GM21717 (cell line): ENCODE results near the gene SLC27A1.
A peak's percentile ranks its signal among the peaks of the same experiment; 100 is the strongest.
"Not testable (repeated sequence)": the region's sequence is repeated elsewhere in the genome, so short reads cannot be mapped to it uniquely, and the experiment has no call there.

Source experiments
- ATAC-seq: cut with Tn5 transposase; IDR thresholded peaks from one replicate; pipeline ENCODE4 v1.9.1; 2021; ENCODE audit warnings: mild to moderate bottlenecking, moderate library complexity; ENCODE audit not compliant: unreplicated experiment

The SLC27A1 gene

GRCh38 chr19:17506745-17507144, 36.4 kb downstream of the SLC27A1 start:
- ATAC-seq, result no peak

GRCh38 chr19:17508558-17508933, 38.2 kb downstream of the SLC27A1 start:
- not testable (repeated sequence) for ATAC-seq

- ATAC-seq, result no peak
These were observed 40.1 kb downstream of the SLC27A1 start for GRCh38 chr19:17510220-17510993.

GRCh38 chr19:17511724-17512573, 41.6 kb downstream of the SLC27A1 start:
- peak; percentile 45 for ATAC-seq

- ATAC-seq, result peak; percentile 8
These were observed 42.2 kb downstream of the SLC27A1 start for GRCh38 chr19:17512574-17512939.

- ATAC-seq, result no peak
These were observed 45.3 kb downstream of the SLC27A1 start for GRCh38 chr19:17515408-17516149.

GRCh38 chr19:17517898-17518297, 47.6 kb downstream of the SLC27A1 start:
- ATAC-seq, result no peak

GRCh38 chr19:17518654-17519053, 48.3 kb downstream of the SLC27A1 start:
- ATAC-seq, result not testable (repeated sequence)

GRCh38 chr19:17519967-17520366, 49.6 kb downstream of the SLC27A1 start:
- ATAC-seq, result no peak

- no peak for ATAC-seq
These were observed 50.5 kb downstream of the SLC27A1 start for GRCh38 chr19:17520865-17521264.

- ATAC-seq, result peak; percentile 63
These were observed 52.9 kb downstream of the SLC27A1 start for GRCh38 chr19:17522988-17523872.

GRCh38 chr19:17524651-17525050, 54.3 kb downstream of the SLC27A1 start:
- no peak for ATAC-seq

GRCh38 chr19:17525141-17525540, 54.8 kb downstream of the SLC27A1 start:
- no peak for ATAC-seq

GRCh38 chr19:17526922-17527321, 56.6 kb downstream of the SLC27A1 start:
- no peak for ATAC-seq

- ATAC-seq, result no peak
These were observed 57.0 kb downstream of the SLC27A1 start for GRCh38 chr19:17527326-17527725.

GRCh38 chr19:17528610-17529009, 58.3 kb downstream of the SLC27A1 start:
- no peak for ATAC-seq

- ATAC-seq, result no peak
These were observed 59.2 kb downstream of the SLC27A1 start for GRCh38 chr19:17529239-17530158.

- no peak for ATAC-seq
These were observed 60.3 kb downstream of the SLC27A1 start for GRCh38 chr19:17530586-17530985.

- ATAC-seq, result no peak
These were observed 61.8 kb downstream of the SLC27A1 start for GRCh38 chr19:17532116-17532515.
